H1 (cell line): ENCODE results near the gene RSAD2. TPM values are rescaled to one million over a fixed set of nuclear protein-coding genes. Genes with fewer than 3 reads are reported as not detected.

Source experiments
- CBX5 ChIP-seq: fragments of 300-800, 300-1000 bp; sonication (generic); IDR thresholded peaks from 2 replicates; pipeline ENCODE4 v1.7.1; 2016; ENCODE audit warnings: antibody characterized with exemption, low read length, low read depth
- CTBP2 ChIP-seq: IDR thresholded peaks from 2 replicates; pipeline ENCODE4 v1.7.0; 2011; ENCODE audit warnings: borderline replicate concordance, mild to moderate bottlenecking, moderate library complexity, mixed read lengths, low read length; ENCODE audit not compliant: insufficient read depth, insufficient read length
- HDAC6 ChIP-seq: IDR thresholded peaks from one replicate; pipeline ENCODE4 v1.7.1; 2012; ENCODE audit warnings: low read depth, mild to moderate bottlenecking, inconsistent platforms, low read length, moderate library complexity
- RBBP5 ChIP-seq: IDR thresholded peaks from 2 replicates; pipeline ENCODE4 v1.7.1; 2012; ENCODE audit warnings: low read depth, mild to moderate bottlenecking, inconsistent platforms, low read length, moderate library complexity, borderline replicate concordance
- polyA plus RNA-seq, 7 experiments: library from polyadenylated mRNA; depleted of rRNA in 3 of 7; stranded (reverse) in 5 of 7; unstranded in 2 of 7; fragments of >200 nt in 5 of 7; fragments of 200-250 nt in 2 of 7; gene quantifications; 1 replicate in 5 of 7; 2 replicates in 1 of 7; 4 replicates in 1 of 7; pipeline versions ENCODE4 v1.2.1 to v1.2.3, GENCODE V29; 2011 to 2013; ENCODE audit warnings: missing spikeins in 2 of 7, mixed read lengths in 2 of 7
- total RNA-seq: library from RNA; stranded (reverse); fragmentation: NEBNext Ultra II Directional; extraction: Animal tissue kit (Norgen Biotek cat#: 25700); gene quantifications from 2 replicates; pipeline ENCODE4 v1.2.1, GENCODE V29; 2021
- TF ChIP-seq, protein P1 (sequence below): IDR thresholded peaks from 2 replicates; pipeline ENCODE4 v1.6.1; 2012; ENCODE audit warnings: inconsistent platforms
- TF ChIP-seq, protein P2 (sequence below): fragments of 300-600 bp; sonication (generic); IDR thresholded peaks from 2 replicates; pipeline ENCODE4 v1.7.1; 2012; ENCODE audit warnings: low read length, moderate library complexity, mild to moderate bottlenecking, inconsistent platforms; ENCODE audit not compliant: insufficient replicate concordance

Gene RSAD2
- total and polyA plus RNA-seq, 2 of the 8 experiments (the other 6 are each of a cell fraction or from before 2014, with no cell fraction given) = not detected

DNA sequence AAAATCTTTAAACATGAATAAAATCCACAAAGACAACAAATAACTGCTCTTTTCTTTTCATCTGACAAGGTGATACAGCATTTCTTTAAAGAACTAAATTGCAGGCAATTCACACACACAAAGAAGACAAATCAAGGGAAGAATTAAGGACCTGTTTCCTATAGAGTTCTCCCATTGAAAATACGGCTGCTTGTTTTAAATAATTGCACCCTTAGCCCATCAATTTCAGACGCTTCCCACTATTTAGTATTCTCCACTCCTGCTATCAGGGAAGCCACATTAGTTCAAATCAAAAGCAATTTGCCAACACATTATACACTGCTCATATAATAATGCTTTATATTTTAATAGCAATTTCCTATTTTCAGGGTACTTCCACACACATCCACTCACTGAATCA, 23.2 kb upstream of the RSAD2 start (continued):
- no peak for TF ChIP-seq RBBP5
- TF ChIP-seq HDAC6 = no peak
- TF ChIP-seq CTBP2 = no peak
- TF ChIP-seq, protein P1, sequence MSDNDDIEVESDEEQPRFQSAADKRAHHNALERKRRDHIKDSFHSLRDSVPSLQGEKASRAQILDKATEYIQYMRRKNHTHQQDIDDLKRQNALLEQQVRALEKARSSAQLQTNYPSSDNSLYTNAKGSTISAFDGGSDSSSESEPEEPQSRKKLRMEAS = no peak
- TF ChIP-seq CBX5 = no peak
- TF ChIP-seq, protein P2, sequence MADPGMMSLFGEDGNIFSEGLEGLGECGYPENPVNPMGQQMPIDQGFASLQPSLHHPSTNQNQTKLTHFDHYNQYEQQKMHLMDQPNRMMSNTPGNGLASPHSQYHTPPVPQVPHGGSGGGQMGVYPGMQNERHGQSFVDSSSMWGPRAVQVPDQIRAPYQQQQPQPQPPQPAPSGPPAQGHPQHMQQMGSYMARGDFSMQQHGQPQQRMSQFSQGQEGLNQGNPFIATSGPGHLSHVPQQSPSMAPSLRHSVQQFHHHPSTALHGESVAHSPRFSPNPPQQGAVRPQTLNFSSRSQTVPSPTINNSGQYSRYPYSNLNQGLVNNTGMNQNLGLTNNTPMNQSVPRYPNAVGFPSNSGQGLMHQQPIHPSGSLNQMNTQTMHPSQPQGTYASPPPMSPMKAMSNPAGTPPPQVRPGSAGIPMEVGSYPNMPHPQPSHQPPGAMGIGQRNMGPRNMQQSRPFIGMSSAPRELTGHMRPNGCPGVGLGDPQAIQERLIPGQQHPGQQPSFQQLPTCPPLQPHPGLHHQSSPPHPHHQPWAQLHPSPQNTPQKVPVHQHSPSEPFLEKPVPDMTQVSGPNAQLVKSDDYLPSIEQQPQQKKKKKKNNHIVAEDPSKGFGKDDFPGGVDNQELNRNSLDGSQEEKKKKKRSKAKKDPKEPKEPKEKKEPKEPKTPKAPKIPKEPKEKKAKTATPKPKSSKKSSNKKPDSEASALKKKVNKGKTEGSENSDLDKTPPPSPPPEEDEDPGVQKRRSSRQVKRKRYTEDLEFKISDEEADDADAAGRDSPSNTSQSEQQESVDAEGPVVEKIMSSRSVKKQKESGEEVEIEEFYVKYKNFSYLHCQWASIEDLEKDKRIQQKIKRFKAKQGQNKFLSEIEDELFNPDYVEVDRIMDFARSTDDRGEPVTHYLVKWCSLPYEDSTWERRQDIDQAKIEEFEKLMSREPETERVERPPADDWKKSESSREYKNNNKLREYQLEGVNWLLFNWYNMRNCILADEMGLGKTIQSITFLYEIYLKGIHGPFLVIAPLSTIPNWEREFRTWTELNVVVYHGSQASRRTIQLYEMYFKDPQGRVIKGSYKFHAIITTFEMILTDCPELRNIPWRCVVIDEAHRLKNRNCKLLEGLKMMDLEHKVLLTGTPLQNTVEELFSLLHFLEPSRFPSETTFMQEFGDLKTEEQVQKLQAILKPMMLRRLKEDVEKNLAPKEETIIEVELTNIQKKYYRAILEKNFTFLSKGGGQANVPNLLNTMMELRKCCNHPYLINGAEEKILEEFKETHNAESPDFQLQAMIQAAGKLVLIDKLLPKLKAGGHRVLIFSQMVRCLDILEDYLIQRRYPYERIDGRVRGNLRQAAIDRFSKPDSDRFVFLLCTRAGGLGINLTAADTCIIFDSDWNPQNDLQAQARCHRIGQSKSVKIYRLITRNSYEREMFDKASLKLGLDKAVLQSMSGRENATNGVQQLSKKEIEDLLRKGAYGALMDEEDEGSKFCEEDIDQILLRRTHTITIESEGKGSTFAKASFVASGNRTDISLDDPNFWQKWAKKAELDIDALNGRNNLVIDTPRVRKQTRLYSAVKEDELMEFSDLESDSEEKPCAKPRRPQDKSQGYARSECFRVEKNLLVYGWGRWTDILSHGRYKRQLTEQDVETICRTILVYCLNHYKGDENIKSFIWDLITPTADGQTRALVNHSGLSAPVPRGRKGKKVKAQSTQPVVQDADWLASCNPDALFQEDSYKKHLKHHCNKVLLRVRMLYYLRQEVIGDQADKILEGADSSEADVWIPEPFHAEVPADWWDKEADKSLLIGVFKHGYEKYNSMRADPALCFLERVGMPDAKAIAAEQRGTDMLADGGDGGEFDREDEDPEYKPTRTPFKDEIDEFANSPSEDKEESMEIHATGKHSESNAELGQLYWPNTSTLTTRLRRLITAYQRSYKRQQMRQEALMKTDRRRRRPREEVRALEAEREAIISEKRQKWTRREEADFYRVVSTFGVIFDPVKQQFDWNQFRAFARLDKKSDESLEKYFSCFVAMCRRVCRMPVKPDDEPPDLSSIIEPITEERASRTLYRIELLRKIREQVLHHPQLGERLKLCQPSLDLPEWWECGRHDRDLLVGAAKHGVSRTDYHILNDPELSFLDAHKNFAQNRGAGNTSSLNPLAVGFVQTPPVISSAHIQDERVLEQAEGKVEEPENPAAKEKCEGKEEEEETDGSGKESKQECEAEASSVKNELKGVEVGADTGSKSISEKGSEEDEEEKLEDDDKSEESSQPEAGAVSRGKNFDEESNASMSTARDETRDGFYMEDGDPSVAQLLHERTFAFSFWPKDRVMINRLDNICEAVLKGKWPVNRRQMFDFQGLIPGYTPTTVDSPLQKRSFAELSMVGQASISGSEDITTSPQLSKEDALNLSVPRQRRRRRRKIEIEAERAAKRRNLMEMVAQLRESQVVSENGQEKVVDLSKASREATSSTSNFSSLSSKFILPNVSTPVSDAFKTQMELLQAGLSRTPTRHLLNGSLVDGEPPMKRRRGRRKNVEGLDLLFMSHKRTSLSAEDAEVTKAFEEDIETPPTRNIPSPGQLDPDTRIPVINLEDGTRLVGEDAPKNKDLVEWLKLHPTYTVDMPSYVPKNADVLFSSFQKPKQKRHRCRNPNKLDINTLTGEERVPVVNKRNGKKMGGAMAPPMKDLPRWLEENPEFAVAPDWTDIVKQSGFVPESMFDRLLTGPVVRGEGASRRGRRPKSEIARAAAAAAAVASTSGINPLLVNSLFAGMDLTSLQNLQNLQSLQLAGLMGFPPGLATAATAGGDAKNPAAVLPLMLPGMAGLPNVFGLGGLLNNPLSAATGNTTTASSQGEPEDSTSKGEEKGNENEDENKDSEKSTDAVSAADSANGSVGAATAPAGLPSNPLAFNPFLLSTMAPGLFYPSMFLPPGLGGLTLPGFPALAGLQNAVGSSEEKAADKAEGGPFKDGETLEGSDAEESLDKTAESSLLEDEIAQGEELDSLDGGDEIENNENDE = no peak
